KMS-11 (cell line): ENCODE results near the gene ZNF697.

Experiments
- H2AFZ ChIP-seq: fragments of 200-600 bp; sonication (generic); 2 replicates; pipeline ENCODE4 v1.6.1; 2016; ENCODE audit warnings: antibody characterized with exemption, mixed run types, low read depth
- H3K27ac ChIP-seq: fragments of 200-600 bp; sonication (generic); 2 replicates; pipeline ENCODE4 v1.6.1; 2016; ENCODE audit warnings: mild to moderate bottlenecking, mixed run types
- H3K27me3 ChIP-seq: fragments of 200-600 bp; sonication (generic); 2 replicates; pipeline ENCODE4 v1.6.1; 2017; ENCODE audit warnings: mild to moderate bottlenecking, low read depth, mixed run types, moderate library complexity; ENCODE audit not compliant: insufficient read depth
- H3K36me3 ChIP-seq: fragments of 200-600 bp; sonication (generic); 2 replicates; pipeline ENCODE4 v1.6.1; 2017; ENCODE audit warnings: mild to moderate bottlenecking, mixed run types; ENCODE audit not compliant: insufficient read depth
- H3K4me1 ChIP-seq: fragments of 200-600 bp; sonication (generic); 2 replicates; pipeline ENCODE4 v1.6.1; 2016; ENCODE audit warnings: mild to moderate bottlenecking, low read depth, mixed run types; ENCODE audit not compliant: poor library complexity, severe bottlenecking
- H3K4me2 ChIP-seq: fragments of 200-600 bp; sonication (generic); 2 replicates; pipeline ENCODE4 v1.7.0; 2016; ENCODE audit warnings: mild to moderate bottlenecking, mixed run types
- H3K4me3 ChIP-seq: fragments of 200-600 bp; sonication (generic); IDR thresholded peaks from 2 replicates; pipeline ENCODE4 v1.6.1; 2017; ENCODE audit warnings: low read depth, low read length, mixed read lengths; ENCODE audit not compliant: insufficient read depth
- H3K79me2 ChIP-seq: fragments of 200-600 bp; sonication (generic); 2 replicates; pipeline ENCODE4 v1.6.1; 2016; ENCODE audit warnings: low read depth, mixed run types; ENCODE audit not compliant: insufficient read depth
- H3K9ac ChIP-seq: fragments of 200-600 bp; sonication (generic); 2 replicates; pipeline ENCODE4 v1.6.1; 2016; ENCODE audit warnings: mild to moderate bottlenecking, mixed run types
- H4K20me1 ChIP-seq: fragments of 200-600 bp; sonication (generic); 2 replicates; pipeline ENCODE4 v1.6.1; 2016; ENCODE audit warnings: mild to moderate bottlenecking, mixed run types; ENCODE audit not compliant: insufficient read depth
- CTCF ChIP-seq: fragments of 200-600 bp; sonication (generic); conservative IDR thresholded peaks from 2 replicates; pipeline ENCODE4 v1.6.1; 2017; ENCODE audit warnings: low read depth, mild to moderate bottlenecking, antibody characterized with exemption, low read length, moderate library complexity, mixed read lengths

The ZNF697 gene

GRCh38 chr1:119626011-119626545 is 22.0 kb downstream of the ZNF697 start:
- H4K20me1 ChIP-seq, result no peaks in the 10 kb centered on the region
- TF ChIP-seq CTCF, result no peak
- H3K4me3 ChIP-seq, result no peak overlapping the region
- H3K27me3 ChIP-seq, result no peaks in the 10 kb centered on the region
- no peaks in the 10 kb centered on the region for H3K79me2 ChIP-seq
- H3K36me3 ChIP-seq, result no peaks in the 10 kb centered on the region
- no peak overlapping the region for H3K4me2 ChIP-seq
- H3K4me1 ChIP-seq, result no peaks in the 10 kb centered on the region
- no peak overlapping the region for H3K9ac ChIP-seq
- no peak overlapping the region for H3K27ac ChIP-seq
- no peak overlapping the region for H2AFZ ChIP-seq

- no peaks in the 10 kb centered on the region for H4K20me1 ChIP-seq
- no peaks in the 10 kb centered on the region for H3K4me1 ChIP-seq
- no peaks in the 10 kb centered on the region for H3K27me3 ChIP-seq
- no peaks in the 10 kb centered on the region for H3K36me3 ChIP-seq
- no peak overlapping the region for H2AFZ ChIP-seq
- H3K79me2 ChIP-seq, result no peaks in the 10 kb centered on the region
- H3K4me3 ChIP-seq, result no peak overlapping the region
- H3K27ac ChIP-seq, result no peak overlapping the region
- no peak overlapping the region for H3K4me2 ChIP-seq
- no peak for TF ChIP-seq CTCF
- no peak overlapping the region for H3K9ac ChIP-seq
Measured at GRCh38 chr1:119623678-119624077, 24.4 kb downstream of the ZNF697 start.

DNA sequence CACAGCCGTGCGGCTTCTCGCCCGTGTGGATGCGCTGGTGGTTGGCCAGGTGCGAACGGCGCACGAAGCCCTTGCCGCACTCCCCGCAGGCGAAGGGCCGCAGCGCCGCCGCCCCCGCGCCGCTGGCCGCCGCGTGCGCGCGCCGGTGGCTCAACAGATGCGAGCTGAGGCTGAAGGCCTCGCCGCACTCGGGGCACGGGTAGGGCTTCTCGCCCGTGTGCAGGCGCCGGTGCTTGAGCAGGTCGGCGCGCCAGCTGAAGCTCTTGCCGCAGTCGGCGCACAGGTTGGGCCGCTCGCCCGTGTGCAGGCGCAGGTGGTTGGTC is 24.9 kb downstream of the ZNF697 start:
- TF ChIP-seq CTCF, result no peak
- no peaks in the 10 kb centered on the region for H3K4me1 ChIP-seq
- H4K20me1 ChIP-seq, result no peaks in the 10 kb centered on the region
- H3K4me2 ChIP-seq, result no peak overlapping the region
- H2AFZ ChIP-seq, result no peak overlapping the region
- no peaks in the 10 kb centered on the region for H3K36me3 ChIP-seq
- H3K27ac ChIP-seq, result no peak overlapping the region
- no peaks in the 10 kb centered on the region for H3K79me2 ChIP-seq
- no peak overlapping the region for H3K9ac ChIP-seq
- H3K27me3 ChIP-seq, result no peaks in the 10 kb centered on the region
- no peak overlapping the region for H3K4me3 ChIP-seq

- H2AFZ ChIP-seq, result no peak overlapping the region
- no peak for TF ChIP-seq CTCF
- H3K9ac ChIP-seq, result no peak overlapping the region
- H3K36me3 ChIP-seq, result no peaks in the 10 kb centered on the region
- no peak overlapping the region for H3K4me3 ChIP-seq
- no peaks in the 10 kb centered on the region for H3K79me2 ChIP-seq
- H3K27me3 ChIP-seq, result no peaks in the 10 kb centered on the region
- H3K4me1 ChIP-seq, result no peaks in the 10 kb centered on the region
- H4K20me1 ChIP-seq, result no peaks in the 10 kb centered on the region
- H3K27ac ChIP-seq, result no peak overlapping the region
- H3K4me2 ChIP-seq, result no peak overlapping the region
Measured at GRCh38 chr1:119622311-119623192, 25.5 kb downstream of the ZNF697 start.
